Smooth muscle cell (in vitro differentiated cells): ENCODE results near the gene SPDEF. TPM values are rescaled to one million over a fixed set of nuclear protein-coding genes. Genes with fewer than 3 reads are reported as not detected.

Source experiments
- DNase-seq: peaks from one replicate; lab custom pipeline; 2025; ENCODE audit not compliant: unreplicated experiment; lab: John Stamatoyannopoulos, UW
- H2AFZ ChIP-seq: fragments of 200-600 bp; sonication (generic); 2 replicates; pipeline ENCODE4 v1.6.0; 2016; ENCODE audit warnings: antibody characterized with exemption, low read depth, mild to moderate bottlenecking
- H3F3A ChIP-seq: fragments of 200-600 bp; sonication (generic); 2 replicates; pipeline ENCODE4 v1.6.0; 2017; ENCODE audit warnings: antibody characterized with exemption, low read depth
- H3K27ac ChIP-seq: fragments of 200-600 bp; sonication (generic); 2 replicates; pipeline ENCODE4 v1.5.1; 2016; ENCODE audit warnings: low read depth, mild to moderate bottlenecking
- H3K27me3 ChIP-seq: fragments of 200-600 bp; sonication (generic); 2 replicates; pipeline ENCODE4 v1.6.1; 2016; ENCODE audit warnings: low read depth, mild to moderate bottlenecking
- H3K36me3 ChIP-seq: fragments of 200-600 bp; sonication (generic); 2 replicates; pipeline ENCODE4 v1.5.1; 2016; ENCODE audit warnings: low read depth
- H3K4me1 ChIP-seq: fragments of 200-600 bp; sonication (generic); 2 replicates; pipeline ENCODE4 v1.5.1; 2016; ENCODE audit warnings: low read depth
- H3K4me2 ChIP-seq: fragments of 200-600 bp; sonication (generic); 2 replicates; pipeline ENCODE4 v1.6.0; 2016; ENCODE audit warnings: mild to moderate bottlenecking
- H3K4me3 ChIP-seq: fragments of 200-600 bp; sonication (generic); 2 replicates; pipeline ENCODE4 v1.5.1; 2016; ENCODE audit warnings: mild to moderate bottlenecking
- H3K79me2 ChIP-seq: fragments of 200-600 bp; sonication (generic); 2 replicates; pipeline ENCODE4 v1.6.0; 2016; ENCODE audit warnings: low read depth, mild to moderate bottlenecking
- H3K9ac ChIP-seq: fragments of 200-600 bp; sonication (generic); 2 replicates; pipeline ENCODE4 v1.6.0; 2016; ENCODE audit warnings: low read depth
- H3K9me3 ChIP-seq: fragments of 200-600 bp; sonication (generic); replicated peaks from 2 replicates; pipeline ENCODE4 v1.5.1; 2016; ENCODE audit warnings: low read depth
- H4K20me1 ChIP-seq: fragments of 200-600 bp; sonication (generic); 2 replicates; pipeline ENCODE4 v1.6.0; 2016; ENCODE audit warnings: low read depth
- CTCF ChIP-seq: fragments of 200-600 bp; sonication (generic); IDR thresholded peaks from 2 replicates; pipeline ENCODE4 v1.5.1; 2017; ENCODE audit warnings: borderline replicate concordance, mild to moderate bottlenecking, antibody characterized with exemption; ENCODE audit not compliant: insufficient read depth, poor library complexity, severe bottlenecking
- whole genome bisulfite sequencing: methylation state at CpG from one replicate; pipeline ENCODE4 v1.1.7; 2016; ENCODE audit warnings: low lambda C conversion rate; 5-methylcytosine and 5-hydroxymethylcytosine counted together
- polyA plus RNA-seq: library from polyadenylated mRNA; unstranded; fragments of >200 nt; fragmentation: Nextera tagmentation; extraction: Ambion mirVana; gene quantifications from 2 replicates; pipeline ENCODE4 v1.2.1, GENCODE V29; 2016
- total RNA-seq: library from RNA; depleted of rRNA; stranded (reverse); fragments of >200 nt; gene quantifications from 2 replicates; pipeline ENCODE4 v1.2.3, GENCODE V29; 2014

The SPDEF gene
- total and polyA plus RNA-seq, 2 experiments from 2014 or later: 0.16 TPM; not detected in 1

DNA sequence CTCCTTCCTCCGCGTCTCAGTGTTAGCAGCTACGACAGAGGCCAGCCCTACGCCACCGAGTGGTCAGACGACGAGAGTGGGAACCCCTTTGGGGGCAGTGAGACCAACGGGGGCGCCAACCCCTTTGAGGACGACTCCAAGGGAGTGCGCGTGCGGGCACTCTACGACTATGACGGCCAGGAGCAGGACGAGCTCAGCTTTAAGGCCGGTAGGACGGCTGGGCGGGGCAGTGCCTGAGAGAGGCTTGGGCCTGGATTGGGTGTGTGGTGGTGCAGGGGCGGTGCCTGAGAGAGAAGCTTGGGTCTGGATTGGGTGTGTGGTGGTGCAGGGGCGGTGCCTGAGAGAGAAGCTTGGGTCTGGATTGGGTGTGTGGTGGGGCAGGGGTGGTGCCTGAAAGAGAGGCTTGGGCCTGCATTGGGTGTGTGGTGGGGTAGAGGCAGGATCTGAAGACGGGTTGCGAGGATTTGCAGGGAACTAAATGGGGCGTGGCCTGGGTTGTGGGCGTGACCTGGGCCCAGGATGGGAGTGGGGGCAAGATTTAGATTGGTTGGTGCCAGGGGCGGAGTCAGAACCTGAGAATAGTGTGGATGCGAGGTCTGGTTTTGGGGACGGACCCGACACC, 24.4 kb downstream of the SPDEF start:
- H2AFZ ChIP-seq: no peak overlapping the region
- TF ChIP-seq CTCF: no peak
- H3K36me3 ChIP-seq: no peaks in the 10 kb centered on the region
- no peak overlapping the region for H3K4me3 ChIP-seq
- H3K9me3 ChIP-seq: no peaks in the 10 kb centered on the region
- H4K20me1 ChIP-seq: no peaks in the 10 kb centered on the region
- no peak overlapping the region for H3K27ac ChIP-seq
- no peaks in the 10 kb centered on the region for H3K27me3 ChIP-seq
- DNase-seq: no peak
- H3F3A ChIP-seq: no peaks in the 10 kb centered on the region
- no peak overlapping the region for H3K4me2 ChIP-seq
- no peaks in the 10 kb centered on the region for H3K79me2 ChIP-seq
- no peak overlapping the region for H3K9ac ChIP-seq
- 88% methylated on average over 29 of the region's 29 CpGs for WGBS
- peaks cover 2% of the 10 kb centered on the region for H3K4me1 ChIP-seq

DNA sequence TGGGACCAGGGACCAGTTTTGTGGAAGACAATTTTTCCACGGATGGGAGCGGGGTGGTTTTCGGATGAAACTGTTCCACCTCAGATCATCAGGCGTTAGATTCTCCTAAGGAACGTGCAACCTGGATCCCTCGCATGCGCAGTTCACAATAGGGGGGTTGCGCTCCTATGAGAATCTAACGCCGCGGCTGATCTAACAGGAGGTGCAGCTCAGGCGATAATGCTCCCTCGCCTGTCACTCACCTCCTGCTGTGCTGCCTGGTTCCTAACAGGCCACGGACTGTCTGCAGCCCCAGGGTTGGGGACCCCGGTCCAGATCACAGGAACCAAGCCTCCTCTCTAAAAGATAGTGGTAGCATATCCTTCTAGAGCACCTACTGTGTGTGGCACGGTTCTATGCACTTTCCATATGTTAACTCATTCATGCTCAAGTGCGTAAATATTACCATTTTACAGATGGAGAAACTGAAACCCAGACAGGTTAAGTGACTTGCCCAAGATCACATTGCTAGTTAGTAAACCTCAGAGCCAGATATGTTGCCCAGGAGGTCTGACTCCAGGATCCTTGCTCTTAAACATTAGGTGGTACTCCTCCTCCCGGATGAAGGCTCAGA, 25.3 kb downstream of the SPDEF start:
- Histone ChIP-seq H3K27me3 (no peaks in the 10 kb centered on the region), H3K4me1 (peaks cover 6% of the 10 kb centered on the region), H3K36me3 (no peaks in the 10 kb centered on the region), H3K9me3 (no peaks in the 10 kb centered on the region), H3K79me2 (no peaks in the 10 kb centered on the region), H3K4me3 (no peak overlapping the region), H2AFZ (no peak overlapping the region), H4K20me1 (no peaks in the 10 kb centered on the region), H3K4me2 (no peak overlapping the region), H3K27ac (no peak overlapping the region), H3K9ac (no peak overlapping the region), H3F3A (no peaks in the 10 kb centered on the region)
- no peak for DNase-seq
- WGBS: 94% methylated on average over 18 of the region's 18 CpGs
- no peak for TF ChIP-seq CTCF

GRCh38 chr6:34529665-34530327, 26.3 kb downstream of the SPDEF start:
- no peaks in the 10 kb centered on the region for H3K9me3 ChIP-seq
- no peaks in the 10 kb centered on the region for H3K36me3 ChIP-seq
- 90% methylated on average over 10 of the region's 10 CpGs for WGBS
- no peak for TF ChIP-seq CTCF
- H3K4me1 ChIP-seq: peaks cover 6% of the 10 kb centered on the region
- no peak overlapping the region for H3K4me2 ChIP-seq
- no peak overlapping the region for H2AFZ ChIP-seq
- no peak overlapping the region for H3K27ac ChIP-seq
- H3K4me3 ChIP-seq: no peak overlapping the region
- H3K79me2 ChIP-seq: no peaks in the 10 kb centered on the region
- no peak overlapping the region for H3K9ac ChIP-seq
- no peaks in the 10 kb centered on the region for H3K27me3 ChIP-seq
- no peak for DNase-seq
- no peaks in the 10 kb centered on the region for H3F3A ChIP-seq
- no peaks in the 10 kb centered on the region for H4K20me1 ChIP-seq
